ENCODE data around the gene SLC16A5. TPM values are rescaled to one million over a fixed set of nuclear protein-coding genes. Genes with fewer than 3 reads are reported as not detected.
"Not testable (repeated sequence)": the region's sequence is repeated elsewhere in the genome, so short reads cannot be mapped to it uniquely, and the experiment has no call there.

The SLC16A5 gene
- total RNA-seq, 1 experiment from 2014 or later, result 33.8 TPM

- ChIA-PET CTCF (no interaction called here), POLR2A (interaction anchor here (0.6 kb wide), 1 partner anchor 309 kb away, joined by 3 read pairs; no protein-coding TSS in a partner anchor)
- Histone ChIP-seq H3K9me3 (no peaks in the 10 kb centered on the region), H3K27me3 (replicated peaks; ENCODE audit: control insufficient read depth, insufficient read depth, low read length) (no peaks in the 10 kb centered on the region), H3K36me3 (ENCODE audit: control insufficient read depth, insufficient read depth, low read length) (no peaks in the 10 kb centered on the region; the same call in 1 of the 2 replicates), H3K4me1 (peaks cover 7% of the 10 kb centered on the region; the same call in 1 of the 2 replicates), H3K4me3 (ENCODE audit: low read depth, low read length) (no peak overlapping the region)
- intact Hi-C loops (cut with micrococcal nuclease; ENCODE audit: unreplicated experiment), result no loop called here
- Mint-ChIP-seq H3K36me3 (ENCODE audit: insufficient read depth, unreplicated experiment) (peaks cover 56% of the 10 kb centered on the region), H3K4me1 (ENCODE audit: low read depth, unreplicated experiment) (peaks cover 3% of the 10 kb centered on the region), H3K4me3 (ENCODE audit: unreplicated experiment) (no peak overlapping the region), H3K9me3 (ENCODE audit: unreplicated experiment) (no peaks in the 10 kb centered on the region), H3K27me3 (ENCODE audit: insufficient read depth, unreplicated experiment) (no peaks in the 10 kb centered on the region), H3K27ac (ENCODE audit: unreplicated experiment) (no peak overlapping the region)
- BruUV-seq (replicated peaks), result no TSS peak
- no peak for DNase-seq
- TF ChIP-seq CTCF (IDR thresholded peaks at IDR 0.05; ENCODE audit: insufficient read depth in 1 of 2, low read depth in 1 of 2, low read length in 1 of 2, severe bottlenecking in 1 of 2, unreplicated experiment in 1 of 2), result no peak
These were observed 46.0 kb upstream of the SLC16A5 start for GRCh38 chr17:75041656-75042280.

- H3K4me3 ChIP-seq (ENCODE audit: low read depth, low read length); H3K9me3 ChIP-seq; H3K27ac Mint-ChIP-seq (ENCODE audit: unreplicated experiment); H3K4me3 Mint-ChIP-seq (ENCODE audit: unreplicated experiment); H3K9me3 Mint-ChIP-seq (ENCODE audit: unreplicated experiment); H3K4me1 Mint-ChIP-seq (ENCODE audit: low read depth, unreplicated experiment); BruUV-seq (replicated peaks); intact Hi-C loops (cut with micrococcal nuclease; ENCODE audit: unreplicated experiment); H3K27me3 ChIP-seq (replicated peaks; ENCODE audit: control insufficient read depth, insufficient read depth, low read length); DNase-seq; CTCF ChIA-PET; H3K36me3 ChIP-seq (ENCODE audit: control insufficient read depth, insufficient read depth, low read length); H3K27me3 Mint-ChIP-seq (ENCODE audit: insufficient read depth, unreplicated experiment); H3K4me1 ChIP-seq: not testable (repeated sequence)
- POLR2A ChIA-PET, result interaction anchor here (0.7 kb wide), 1 partner anchor 88 kb away, joined by 10 read pairs; the partner anchor contains the start of gene NT5C
- H3K36me3 Mint-ChIP-seq (ENCODE audit: insufficient read depth, unreplicated experiment), result peaks cover 49% of the 10 kb centered on the region
These were observed 44.0 kb upstream of the SLC16A5 start for GRCh38 chr17:75043789-75044188.

GRCh38 chr17:75044716-75045115 lies 43.0 kb upstream of the SLC16A5 start:
- Histone ChIP-seq H3K36me3 (ENCODE audit: control insufficient read depth, insufficient read depth, low read length) (no peaks in the 10 kb centered on the region; the same call in 1 of the 2 replicates), H3K4me1 (peaks cover 7% of the 10 kb centered on the region; the same call in 1 of the 2 replicates), H3K4me3 (ENCODE audit: low read depth, low read length) (no peak overlapping the region), H3K9me3 (no peaks in the 10 kb centered on the region), H3K27me3 (replicated peaks; ENCODE audit: control insufficient read depth, insufficient read depth, low read length) (no peaks in the 10 kb centered on the region)
- Mint-ChIP-seq H3K27ac (ENCODE audit: unreplicated experiment) (peak overlapping the region; percentile 51), H3K9me3 (ENCODE audit: unreplicated experiment) (no peaks in the 10 kb centered on the region), H3K4me3 (ENCODE audit: unreplicated experiment) (peak overlapping the region; percentile 34), H3K36me3 (ENCODE audit: insufficient read depth, unreplicated experiment) (peaks cover 42% of the 10 kb centered on the region), H3K4me1 (ENCODE audit: low read depth, unreplicated experiment) (no peaks in the 10 kb centered on the region), H3K27me3 (ENCODE audit: insufficient read depth, unreplicated experiment) (no peaks in the 10 kb centered on the region)
- ChIA-PET CTCF (no interaction called here), POLR2A (no interaction called here)
- intact Hi-C loops (cut with micrococcal nuclease; ENCODE audit: unreplicated experiment), result no loop called here
- TF ChIP-seq CTCF (IDR thresholded peaks at IDR 0.05; ENCODE audit: insufficient read depth in 1 of 2, low read depth in 1 of 2, low read length in 1 of 2, severe bottlenecking in 1 of 2, unreplicated experiment in 1 of 2), result no peak
- no peak for DNase-seq
- BruUV-seq (replicated peaks), result no TSS peak

- DNase-seq; H3K27me3 ChIP-seq (replicated peaks; ENCODE audit: control insufficient read depth, insufficient read depth, low read length); H3K9me3 Mint-ChIP-seq (ENCODE audit: unreplicated experiment); H3K4me1 Mint-ChIP-seq (ENCODE audit: low read depth, unreplicated experiment); H3K27me3 Mint-ChIP-seq (ENCODE audit: insufficient read depth, unreplicated experiment); H3K4me1 ChIP-seq; H3K36me3 ChIP-seq (ENCODE audit: control insufficient read depth, insufficient read depth, low read length); BruUV-seq (replicated peaks); H3K9me3 ChIP-seq: not testable (repeated sequence)
- Mint-ChIP-seq H3K27ac (ENCODE audit: unreplicated experiment) (peak overlapping the region; percentile 98), H3K4me3 (ENCODE audit: unreplicated experiment) (peak overlapping the region; percentile 95), H3K36me3 (ENCODE audit: insufficient read depth, unreplicated experiment) (peaks cover 40% of the 10 kb centered on the region)
- CTCF ChIA-PET, result interaction anchor here (1.7 kb wide), 1 partner anchor 84 kb away, joined by 5 read pairs; no protein-coding TSS in a partner anchor
- H3K4me3 ChIP-seq (ENCODE audit: low read depth, low read length), result peak overlapping the region; percentile 60
- POLR2A ChIA-PET, result interaction anchor here (0.5 to 3.2 kb wide), 2 partner anchors 11 to 193 kb away, joined by 3 to 20 read pairs; no protein-coding TSS in a partner anchor
- intact Hi-C loops (cut with micrococcal nuclease; ENCODE audit: unreplicated experiment), result loop anchor here (1.0 kb wide), 1 partner anchor 11 kb away; no protein-coding TSS in a partner anchor
These were observed 41.8 kb upstream of the SLC16A5 start for GRCh38 chr17:75045946-75046406.

Measured in Caco-2 (cell line).